ENCODE data around the gene UVRAG.
A peak's percentile ranks its signal among the peaks of the same experiment; 100 is the strongest.

Gene UVRAG

GRCh38 chr11:75814677-75815344 lies at the start of gene UVRAG:
Gene UVRAG, plus strand, starts transcription at chr11:75815210. Its CDS starts 198 bp downstream, at chr11:75815408.
- no peaks in the 10 kb centered on the region for H3K9me3 ChIP-seq (ENCODE audit: control insufficient read depth, low read length)
- peak within 1 kb of the TSS; percentile 89 for H3K4me2 ChIP-seq (ENCODE audit: low read length)
- H3K4me1 ChIP-seq = peaks cover 10% of the 10 kb centered on the region
- TF ChIP-seq, protein P1, sequence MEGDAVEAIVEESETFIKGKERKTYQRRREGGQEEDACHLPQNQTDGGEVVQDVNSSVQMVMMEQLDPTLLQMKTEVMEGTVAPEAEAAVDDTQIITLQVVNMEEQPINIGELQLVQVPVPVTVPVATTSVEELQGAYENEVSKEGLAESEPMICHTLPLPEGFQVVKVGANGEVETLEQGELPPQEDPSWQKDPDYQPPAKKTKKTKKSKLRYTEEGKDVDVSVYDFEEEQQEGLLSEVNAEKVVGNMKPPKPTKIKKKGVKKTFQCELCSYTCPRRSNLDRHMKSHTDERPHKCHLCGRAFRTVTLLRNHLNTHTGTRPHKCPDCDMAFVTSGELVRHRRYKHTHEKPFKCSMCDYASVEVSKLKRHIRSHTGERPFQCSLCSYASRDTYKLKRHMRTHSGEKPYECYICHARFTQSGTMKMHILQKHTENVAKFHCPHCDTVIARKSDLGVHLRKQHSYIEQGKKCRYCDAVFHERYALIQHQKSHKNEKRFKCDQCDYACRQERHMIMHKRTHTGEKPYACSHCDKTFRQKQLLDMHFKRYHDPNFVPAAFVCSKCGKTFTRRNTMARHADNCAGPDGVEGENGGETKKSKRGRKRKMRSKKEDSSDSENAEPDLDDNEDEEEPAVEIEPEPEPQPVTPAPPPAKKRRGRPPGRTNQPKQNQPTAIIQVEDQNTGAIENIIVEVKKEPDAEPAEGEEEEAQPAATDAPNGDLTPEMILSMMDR (IDR thresholded peaks at IDR 0.05) = no peak
- H3K36me3 ChIP-seq (ENCODE audit: control insufficient read depth, insufficient read depth, low read length) = no peaks in the 10 kb centered on the region
- H3K27me3 ChIP-seq (ENCODE audit: control insufficient read depth, insufficient read depth, low read length) = no peaks in the 10 kb centered on the region
- peak within 1 kb of the TSS; percentile 96 for H2AFZ ChIP-seq
- peak within 1 kb of the TSS; percentile 83 for H3K4me3 ChIP-seq (ENCODE audit: low read depth, low read length)
- peak within 1 kb of the TSS; percentile 77 for H3K27ac ChIP-seq
- H3K9ac ChIP-seq = peak within 1 kb of the TSS; percentile 87
- H3K79me2 ChIP-seq = peaks cover 27% of the 10 kb centered on the region

DNA sequence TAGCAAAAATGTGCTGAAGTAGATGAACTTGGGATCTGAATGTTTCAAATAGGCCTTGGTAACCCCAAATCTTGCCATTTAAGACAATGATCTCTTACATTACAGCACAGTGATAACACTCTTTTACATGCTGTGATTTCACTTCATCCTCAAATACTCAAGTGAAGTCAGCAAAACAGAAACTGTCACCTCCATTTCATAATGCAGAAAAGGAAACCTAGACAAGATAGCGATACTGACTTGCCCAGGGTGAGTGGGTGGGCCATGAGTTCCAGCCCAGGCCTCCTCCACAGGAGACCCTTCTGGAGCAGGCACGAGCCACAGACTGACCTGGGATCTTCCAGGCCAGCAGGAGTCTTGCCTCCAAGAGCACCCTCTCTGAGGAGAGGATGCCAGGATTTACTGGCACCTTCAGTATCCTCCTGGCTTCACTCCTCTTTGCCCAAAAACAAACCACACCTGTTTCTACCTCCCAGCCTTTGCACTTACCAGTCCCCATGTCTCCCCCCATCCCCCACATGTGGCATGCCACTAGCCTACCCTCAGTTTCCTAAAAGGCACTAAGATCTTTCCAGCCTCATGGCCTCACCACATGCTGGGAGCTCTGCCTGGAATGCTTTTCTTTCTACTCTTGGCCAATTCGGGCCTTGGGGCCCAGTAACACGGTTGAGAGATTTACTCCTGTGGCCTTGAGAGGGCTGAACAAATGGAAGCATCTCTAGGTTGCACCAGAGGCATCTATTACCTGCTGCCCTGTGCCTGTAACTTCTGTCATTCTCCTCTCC lies 48.4 kb upstream of the UVRAG start:
- Histone ChIP-seq H3K36me3 (ENCODE audit: control insufficient read depth, insufficient read depth, low read length) (no peaks in the 10 kb centered on the region), H3K27me3 (ENCODE audit: control insufficient read depth, insufficient read depth, low read length) (no peaks in the 10 kb centered on the region), H3K27ac (no peak overlapping the region), H3K9me3 (ENCODE audit: control insufficient read depth, low read length) (no peaks in the 10 kb centered on the region), H3K79me2 (no peaks in the 10 kb centered on the region), H3K4me1 (no peaks in the 10 kb centered on the region), H3K4me2 (ENCODE audit: low read length) (no peak overlapping the region), H3K9ac (no peak overlapping the region), H2AFZ (no peak overlapping the region), H3K4me3 (ENCODE audit: low read depth, low read length) (no peak overlapping the region)
- TF ChIP-seq, protein P1 (IDR thresholded peaks at IDR 0.05) = no peak

GRCh38 chr11:75767228-75767572 lies 47.8 kb upstream of the UVRAG start:
- Histone ChIP-seq H3K36me3 (ENCODE audit: control insufficient read depth, insufficient read depth, low read length) (no peaks in the 10 kb centered on the region), H3K27ac (no peak overlapping the region), H3K79me2 (no peaks in the 10 kb centered on the region), H3K4me1 (no peaks in the 10 kb centered on the region), H3K9me3 (ENCODE audit: control insufficient read depth, low read length) (no peaks in the 10 kb centered on the region), H2AFZ (no peak overlapping the region), H3K9ac (no peak overlapping the region), H3K27me3 (ENCODE audit: control insufficient read depth, insufficient read depth, low read length) (no peaks in the 10 kb centered on the region), H3K4me3 (ENCODE audit: low read depth, low read length) (no peak overlapping the region), H3K4me2 (ENCODE audit: low read length) (no peak overlapping the region)
- TF ChIP-seq, protein P1 (IDR thresholded peaks at IDR 0.05) = no peak

GRCh38 chr11:75767793-75768111 lies 47.3 kb upstream of the UVRAG start:
- Histone ChIP-seq H3K9ac (no peak overlapping the region), H3K4me3 (ENCODE audit: low read depth, low read length) (no peak overlapping the region)

More at GRCh38 chr11:75767793-75768111, 47.3 kb upstream of the UVRAG start:
- Histone ChIP-seq H3K4me1 (no peaks in the 10 kb centered on the region), H3K4me2 (ENCODE audit: low read length) (peak overlapping the region; percentile 86), H3K27me3 (ENCODE audit: control insufficient read depth, insufficient read depth, low read length) (no peaks in the 10 kb centered on the region), H3K36me3 (ENCODE audit: control insufficient read depth, insufficient read depth, low read length) (no peaks in the 10 kb centered on the region), H3K9me3 (ENCODE audit: control insufficient read depth, low read length) (no peaks in the 10 kb centered on the region), H3K79me2 (no peaks in the 10 kb centered on the region), H3K27ac (no peak overlapping the region), H2AFZ (no peak overlapping the region)
- TF ChIP-seq, protein P1 (IDR thresholded peaks at IDR 0.05) = no peak

Data from parathyroid adenoma (tissue), 2 donors.